Measurements from ENCODE around the gene IMP4.

- TF ChIP-seq ESRRA (CRISPR knock-in tag; IDR thresholded peaks at IDR 0.05; ENCODE audit: borderline replicate concordance) (no peak), CTCF (IDR thresholded peaks at IDR 0.05) (no peak), MAX (CRISPR knock-in tag; IDR thresholded peaks at IDR 0.05) (no peak), ZBTB21 (CRISPR knock-in tag; IDR thresholded peaks at IDR 0.05; ENCODE audit: borderline replicate concordance) (no peak)
Observed at GRCh38 chr2:130381145-130381544, 38.4 kb downstream of the IMP4 start.

Measured in WTC11 (cell line).